Ascending aorta (tissue), 2 donors: Measurements from ENCODE around the gene MIEF1. TPM values are rescaled to one million over a fixed set of nuclear protein-coding genes. Genes with fewer than 3 reads are reported as not detected.

Source experiments
- DNase-seq, 2 donors: peaks; one replicate each; pipeline ENCODE4 v3.0.0-alpha.2; 2019; ENCODE audit warnings: low spot score in 2 of 2
- H3K27ac ChIP-seq, 2 donors: fragments of 200-600 bp; sonication (generic); one replicate each; pipeline ENCODE4 v1.5.1; 2016 to 2017; ENCODE audit warnings: mild to moderate bottlenecking in 1 of 2
- H3K27me3 ChIP-seq: fragments of 200-600 bp; sonication (generic); one replicate; pipeline ENCODE4 v1.5.1; 2017
- H3K36me3 ChIP-seq, 2 donors: fragments of 200-600 bp; sonication (generic); one replicate each; pipeline ENCODE4 v1.5.1; 2016
- H3K4me1 ChIP-seq, 2 donors: fragments of 200-600 bp; sonication (generic); one replicate each; pipeline ENCODE4 v1.5.1; 2016 to 2017; ENCODE audit warnings: mild to moderate bottlenecking in 1 of 2
- H3K4me3 ChIP-seq, 2 donors: fragments of 200-600 bp; sonication (generic); one replicate each; pipeline ENCODE4 v1.5.1; 2016 to 2017; ENCODE audit warnings: mild to moderate bottlenecking in 1 of 2
- H3K9me3 ChIP-seq, 2 donors: fragments of 200-600 bp; sonication (generic); one replicate each; pipeline ENCODE4 v1.5.1; 2016
- CTCF ChIP-seq, 3 experiments: fragments of 200-600 bp in 2 of 3; fragments of 450-650 bp in 1 of 3; sonication (generic) in 2 of 3; IDR thresholded peaks; one replicate each; pipeline ENCODE4 v1.5.1; 2016 to 2019; ENCODE audit warnings: antibody characterized with exemption in 3 of 3, mild to moderate bottlenecking in 1 of 3, moderate library complexity in 1 of 3
- intact Hi-C: fragments of 100-400 bp; cut with DNase I; formaldehyde crosslinking; loops from one replicate; pipeline ENCODE4 v1.15.1; 2023
- total RNA-seq: library from RNA; depleted of rRNA; stranded (reverse); fragments of >200 nt; gene quantifications from one replicate; pipeline ENCODE4 v1.1.0, GENCODE V29; 2016

The MIEF1 gene
- total RNA-seq, 1 donor from 2014 or later: 22.5 TPM

- H3K27me3 ChIP-seq: no peaks in the 10 kb centered on the region
- TF ChIP-seq CTCF (IDR thresholded peaks at IDR 0.05): no peak
- no peak overlapping the region for H3K27ac ChIP-seq
- intact Hi-C loops: loop anchor here (5.0 kb wide), 2 partner anchors 271 to 486 kb away; no protein-coding TSS in a partner anchor
- H3K36me3 ChIP-seq: no peaks in the 10 kb centered on the region
- H3K9me3 ChIP-seq: no peaks in the 10 kb centered on the region
- peaks cover 5 to 13% of the 10 kb centered on the region in 2 donors for H3K4me1 ChIP-seq
- H3K4me3 ChIP-seq: no peak overlapping the region
- no peak for DNase-seq
Observed at GRCh38 chr22:39535831-39536449, 33.9 kb downstream of the MIEF1 start.

- DNase-seq: no peak
- no peak overlapping the region for H3K27ac ChIP-seq
- no peak for TF ChIP-seq CTCF (IDR thresholded peaks at IDR 0.05)
- H3K9me3 ChIP-seq: no peaks in the 10 kb centered on the region
- no peaks in the 10 kb centered on the region for H3K27me3 ChIP-seq
- no peak overlapping the region for H3K4me3 ChIP-seq
- intact Hi-C loops: loop anchor here (5.0 kb wide), 2 partner anchors 271 to 486 kb away; no protein-coding TSS in a partner anchor
- peaks cover under 1 to 5% of the 10 kb centered on the region in 2 donors for H3K4me1 ChIP-seq
- no peaks in the 10 kb centered on the region for H3K36me3 ChIP-seq
Observed at GRCh38 chr22:39536711-39537110, 34.6 kb downstream of the MIEF1 start.

GRCh38 chr22:39537975-39538374 lies 35.9 kb downstream of the MIEF1 start:
- no peak for TF ChIP-seq CTCF (IDR thresholded peaks at IDR 0.05)
- Histone ChIP-seq H3K27me3 (no peaks in the 10 kb centered on the region), H3K4me3 (no peak overlapping the region), H3K27ac (no peak overlapping the region), H3K9me3 (no peaks in the 10 kb centered on the region), H3K4me1 (no peaks in the 10 kb centered on the region), H3K36me3 (no peaks in the 10 kb centered on the region)
- intact Hi-C loops: loop anchor here (5.0 kb wide), 2 partner anchors 269 to 484 kb away; no protein-coding TSS in a partner anchor
- no peak for DNase-seq

- DNase-seq: no peak
- H3K9me3 ChIP-seq: no peaks in the 10 kb centered on the region
- H3K36me3 ChIP-seq: no peaks in the 10 kb centered on the region
- no peaks in the 10 kb centered on the region for H3K4me1 ChIP-seq
- intact Hi-C loops: no loop called here
- H3K27me3 ChIP-seq: peaks cover 4% of the 10 kb centered on the region
- no peak for TF ChIP-seq CTCF (IDR thresholded peaks at IDR 0.05)
- H3K4me3 ChIP-seq: no peak overlapping the region
- no peak overlapping the region for H3K27ac ChIP-seq
Observed at GRCh38 chr22:39543095-39543494, 41.0 kb downstream of the MIEF1 start.

- TF ChIP-seq CTCF (IDR thresholded peaks at IDR 0.05): no peak
- Histone ChIP-seq H3K4me1 (no peaks in the 10 kb centered on the region), H3K36me3 (no peaks in the 10 kb centered on the region), H3K9me3 (no peaks in the 10 kb centered on the region), H3K27ac (no peak overlapping the region), H3K27me3 (peaks cover 4% of the 10 kb centered on the region), H3K4me3 (no peak overlapping the region)
- intact Hi-C loops: no loop called here
- DNase-seq: no peak
Observed at GRCh38 chr22:39545386-39546365, 43.6 kb downstream of the MIEF1 start.
